SKM-1 (cell line): ENCODE measurements around the gene TNRC18.
"Not testable (repeated sequence)": the region's sequence is repeated elsewhere in the genome, so short reads cannot be mapped to it uniquely, and the experiment has no call there.

Experiments
- DNase-seq: peaks from one replicate; lab custom pipeline; 2025; ENCODE audit not compliant: unreplicated experiment; lab: John Stamatoyannopoulos, UW

TNRC18 gene

GRCh38 chr7:5320802-5321396, 102.7 kb downstream of the TNRC18 start:
- DNase-seq: no peak

GRCh38 chr7:5320391-5320790, 103.2 kb downstream of the TNRC18 start:
- no peak for DNase-seq

- not testable (repeated sequence) for DNase-seq
Observed at GRCh38 chr7:5318613-5319012, 105.0 kb downstream of the TNRC18 start.

- DNase-seq: no peak
Observed at GRCh38 chr7:5315761-5316160, 107.9 kb downstream of the TNRC18 start.

GRCh38 chr7:5314864-5315263, 108.8 kb downstream of the TNRC18 start:
- DNase-seq: no peak

- DNase-seq: not testable (repeated sequence)
Observed at GRCh38 chr7:5313076-5313885, 110.4 kb downstream of the TNRC18 start.

GRCh38 chr7:5312276-5313070, 111.2 kb downstream of the TNRC18 start:
- not testable (repeated sequence) for DNase-seq

- DNase-seq: no peak
Observed at GRCh38 chr7:5310822-5311405, 112.7 kb downstream of the TNRC18 start.

- no peak for DNase-seq
Observed at GRCh38 chr7:5309146-5309545, 114.5 kb downstream of the TNRC18 start.

GRCh38 chr7:5307221-5308142, 116.2 kb downstream of the TNRC18 start:
- not testable (repeated sequence) for DNase-seq

GRCh38 chr7:5305050-5305449, 118.6 kb downstream of the TNRC18 start:
- DNase-seq: not testable (repeated sequence)

GRCh38 chr7:5303591-5304505, 119.8 kb downstream of the TNRC18 start:
- no peak for DNase-seq

GRCh38 chr7:5303061-5303460, 120.6 kb downstream of the TNRC18 start:
- no peak for DNase-seq

- DNase-seq: no peak
Observed at GRCh38 chr7:5302577-5302976, 121.1 kb downstream of the TNRC18 start.

- no peak for DNase-seq
Observed at GRCh38 chr7:5300366-5300765, 123.3 kb downstream of the TNRC18 start.

GRCh38 chr7:5296611-5297226, 126.9 kb downstream of the TNRC18 start:
- DNase-seq: no peak

- DNase-seq: no peak
Observed at GRCh38 chr7:5296015-5296610, 127.5 kb downstream of the TNRC18 start.
